NT2/D1 (cell line): Measurements from ENCODE around the gene CEACAM16.
"Not testable (repeated sequence)": the region's sequence is repeated elsewhere in the genome, so short reads cannot be mapped to it uniquely, and the experiment has no call there.

ENCODE experiments used
- DNase-seq: peaks from one replicate; pipeline ENCODE4 v3.0.0-alpha.2; 2011; ENCODE audit warnings: low read depth, low spot score
- H3K27me3 ChIP-seq: 2 replicates; pipeline ENCODE4 v1.6.0; 2011; ENCODE audit warnings: mild to moderate bottlenecking; ENCODE audit not compliant: insufficient read length, insufficient read depth
- H3K36me3 ChIP-seq: 2 replicates; pipeline ENCODE4 v1.6.1; 2011; ENCODE audit warnings: mild to moderate bottlenecking, low read length, mixed read lengths; ENCODE audit not compliant: insufficient read depth, insufficient read length
- H3K4me1 ChIP-seq: 2 replicates; pipeline ENCODE4 v1.5.1; 2011; ENCODE audit not compliant: insufficient read depth, insufficient read length
- H3K4me3 ChIP-seq: 2 replicates; pipeline ENCODE4 v1.5.1; 2011; ENCODE audit warnings: low read depth; ENCODE audit not compliant: insufficient read length
- H3K9ac ChIP-seq: 2 replicates; pipeline ENCODE4 v1.6.0; 2011; ENCODE audit warnings: low read depth; ENCODE audit not compliant: insufficient read length
- H3K9me3 ChIP-seq: 2 replicates; pipeline ENCODE4 v1.5.1; 2011; ENCODE audit warnings: mild to moderate bottlenecking, low read length; ENCODE audit not compliant: insufficient read depth
- SUZ12 ChIP-seq: IDR thresholded peaks from 2 replicates; pipeline ENCODE4 v1.6.1; 2011; ENCODE audit not compliant: insufficient read length, insufficient read depth; ENCODE audit errors: extremely low read depth
- YY1 ChIP-seq: IDR thresholded peaks from 2 replicates; pipeline ENCODE4 v1.6.1; 2011; ENCODE audit not compliant: insufficient read length, insufficient read depth
- ZNF274 ChIP-seq: IDR thresholded peaks from 2 replicates; pipeline ENCODE4 v1.6.1; 2011; ENCODE audit warnings: mild to moderate bottlenecking, low read depth, low read length

Gene CEACAM16

DNA sequence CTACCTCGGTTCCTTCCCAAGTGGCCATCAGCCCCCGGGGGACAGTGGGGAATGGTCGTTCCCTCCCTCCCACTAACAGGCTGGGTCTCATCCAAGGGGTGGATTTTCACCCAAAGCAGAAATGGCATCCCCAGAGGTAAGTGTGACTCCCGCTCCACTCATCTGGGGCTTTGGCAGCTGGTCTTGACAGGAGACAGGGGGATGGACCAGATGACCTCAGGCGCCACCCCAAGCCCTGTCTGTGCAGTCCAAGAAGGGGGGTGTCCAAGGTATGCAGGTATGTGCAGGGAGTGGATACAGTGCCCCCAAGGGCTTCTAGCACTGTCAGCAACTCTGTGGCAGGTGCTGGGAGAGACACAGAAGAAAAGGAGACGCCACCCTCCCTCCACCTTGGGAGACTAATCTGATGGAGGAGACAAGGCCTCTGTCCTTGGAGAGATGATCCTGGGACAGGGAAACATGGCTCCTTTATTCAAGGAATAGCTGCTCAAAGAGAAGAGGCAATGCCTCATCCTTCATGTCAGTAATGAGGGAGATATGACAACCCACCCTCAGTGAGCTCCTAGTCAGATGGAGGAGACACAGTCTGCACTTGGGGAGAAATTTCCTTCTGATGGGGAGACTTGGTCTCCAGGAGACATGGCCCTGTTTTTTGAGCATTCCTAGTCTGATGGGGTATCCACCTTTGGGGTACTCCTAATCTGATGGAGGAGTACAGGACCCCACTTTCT lies 7.7 kb downstream of the CEACAM16 start:
- TF ChIP-seq YY1 (no peak), ZNF274 (no peak), SUZ12 (no peak)
- no peak overlapping the region for H3K4me3 ChIP-seq
- no peaks in the 10 kb centered on the region for H3K4me1 ChIP-seq
- DNase-seq = no peak
- no peaks in the 10 kb centered on the region for H3K9me3 ChIP-seq
- H3K9ac ChIP-seq = no peak overlapping the region
- H3K36me3 ChIP-seq = no peaks in the 10 kb centered on the region
- H3K27me3 ChIP-seq = no peaks in the 10 kb centered on the region

DNA sequence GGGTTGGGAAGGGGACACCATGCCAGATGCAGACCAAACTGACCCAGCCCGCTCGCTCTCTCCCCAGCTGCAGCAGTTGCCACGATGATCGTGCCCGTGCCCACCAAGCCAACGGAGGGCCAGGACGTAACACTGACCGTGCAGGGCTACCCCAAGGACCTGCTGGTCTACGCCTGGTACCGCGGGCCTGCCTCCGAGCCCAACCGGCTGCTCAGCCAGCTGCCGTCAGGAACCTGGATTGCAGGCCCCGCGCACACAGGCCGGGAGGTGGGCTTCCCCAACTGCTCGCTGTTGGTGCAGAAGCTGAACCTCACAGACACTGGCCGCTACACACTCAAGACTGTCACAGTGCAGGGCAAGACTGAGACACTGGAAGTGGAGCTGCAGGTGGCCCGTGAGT lies 8.8 kb downstream of the CEACAM16 start:
- DNase-seq = no peak
- Histone ChIP-seq H3K27me3 (no peaks in the 10 kb centered on the region), H3K4me3 (no peak overlapping the region), H3K9me3 (no peaks in the 10 kb centered on the region), H3K36me3 (no peaks in the 10 kb centered on the region), H3K4me1 (no peaks in the 10 kb centered on the region), H3K9ac (no peak overlapping the region)
- TF ChIP-seq SUZ12 (no peak), YY1 (no peak), ZNF274 (no peak)

- no peaks in the 10 kb centered on the region for H3K9me3 ChIP-seq
- no peak overlapping the region for H3K9ac ChIP-seq
- DNase-seq = no peak
- H3K4me1 ChIP-seq = no peaks in the 10 kb centered on the region
- no peaks in the 10 kb centered on the region for H3K27me3 ChIP-seq
- H3K4me3 ChIP-seq = no peak overlapping the region
- TF ChIP-seq YY1 (no peak), ZNF274 (no peak), SUZ12 (no peak)
- H3K36me3 ChIP-seq = no peaks in the 10 kb centered on the region
Measured at GRCh38 chr19:44708940-44709339, 10.0 kb downstream of the CEACAM16 start.

- not testable (repeated sequence) for H3K9ac ChIP-seq, H3K36me3 ChIP-seq, H3K9me3 ChIP-seq, H3K4me1 ChIP-seq, H3K27me3 ChIP-seq, H3K4me3 ChIP-seq, DNase-seq
Measured at GRCh38 chr19:44709434-44710266, 10.7 kb downstream of the CEACAM16 start.

GRCh38 chr19:44710483-44710882 lies 11.5 kb downstream of the CEACAM16 start:
- Histone ChIP-seq H3K27me3 (no peaks in the 10 kb centered on the region), H3K4me1 (no peaks in the 10 kb centered on the region), H3K9ac (no peak overlapping the region), H3K4me3 (no peak overlapping the region), H3K9me3 (peaks cover 12% of the 10 kb centered on the region; the same call in 1 of the 2 replicates), H3K36me3 (no peaks in the 10 kb centered on the region)
- TF ChIP-seq SUZ12 (no peak), ZNF274 (no peak), YY1 (no peak)
- no peak for DNase-seq

DNA sequence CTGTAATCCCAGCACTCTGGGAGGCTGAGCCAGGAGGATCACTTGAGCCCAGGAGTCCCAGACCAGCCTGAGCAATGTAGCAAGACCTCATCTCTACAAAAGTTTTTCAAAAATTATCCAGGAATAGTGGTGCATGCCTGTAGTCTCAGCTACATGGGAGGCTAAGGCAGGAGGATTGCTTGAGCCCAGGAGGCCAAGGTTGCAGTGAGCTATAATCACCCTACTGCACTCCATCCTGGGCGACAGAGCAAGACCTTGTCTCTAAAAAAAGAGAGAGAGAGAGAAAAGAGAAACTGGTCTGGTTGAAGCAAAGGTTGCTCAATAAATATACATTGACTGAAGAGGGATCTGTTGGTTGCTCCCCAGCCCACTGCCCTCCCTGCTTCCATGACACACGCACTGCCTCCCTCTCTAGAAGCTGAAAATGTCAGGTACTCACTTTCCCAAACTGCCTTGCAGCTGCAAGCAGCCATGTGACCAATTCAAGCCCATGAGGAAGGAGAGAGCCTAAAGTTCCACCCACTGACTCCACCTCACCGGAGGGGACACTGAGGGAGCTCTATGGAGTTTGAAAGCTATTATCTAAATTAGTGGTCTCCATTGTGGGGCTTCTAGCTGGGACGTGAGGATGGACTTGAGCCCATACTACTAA lies 14.0 kb downstream of the CEACAM16 start:
- H3K9me3 ChIP-seq = peaks cover 16% of the 10 kb centered on the region; the same call in 1 of the 2 replicates
- no peaks in the 10 kb centered on the region for H3K36me3 ChIP-seq
- no peak overlapping the region for H3K9ac ChIP-seq
- no peak overlapping the region for H3K4me3 ChIP-seq
- DNase-seq = no peak
- no peaks in the 10 kb centered on the region for H3K4me1 ChIP-seq
- no peak for TF ChIP-seq YY1
- TF ChIP-seq ZNF274 = no peak
- TF ChIP-seq SUZ12 = no peak
- no peaks in the 10 kb centered on the region for H3K27me3 ChIP-seq

DNA sequence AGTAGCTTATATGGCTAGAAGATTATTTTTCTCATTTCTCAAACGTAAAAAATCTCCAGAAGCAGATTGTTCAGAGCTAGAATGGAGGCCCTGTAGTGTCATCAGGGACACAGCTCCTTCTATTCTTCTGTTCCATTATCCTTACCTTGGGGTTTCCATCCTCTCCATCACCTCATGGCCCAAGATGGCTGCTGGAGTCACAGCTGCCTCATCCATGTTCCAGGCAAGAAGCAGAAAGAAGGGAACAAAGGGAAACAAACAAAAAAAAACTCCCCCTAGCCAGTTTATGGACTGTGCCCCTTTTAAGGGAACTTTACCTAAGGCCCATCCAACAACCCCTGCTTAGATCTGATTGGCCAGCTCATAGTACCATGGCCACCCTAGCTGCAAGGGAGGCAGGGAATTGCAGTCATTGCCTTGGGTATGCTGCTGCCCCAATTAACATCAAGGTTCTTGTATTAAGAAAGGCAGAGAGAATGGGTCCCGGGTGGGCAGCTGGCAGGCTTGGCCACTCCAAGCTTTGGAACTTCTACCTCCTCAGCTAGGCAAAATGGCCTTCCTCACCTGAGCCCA lies 15.7 kb downstream of the CEACAM16 start:
- no peak for DNase-seq
- peaks cover 16% of the 10 kb centered on the region; the same call in 1 of the 2 replicates for H3K9me3 ChIP-seq
- peaks cover 4% of the 10 kb centered on the region for H3K4me1 ChIP-seq
- H3K27me3 ChIP-seq = no peaks in the 10 kb centered on the region
- H3K9ac ChIP-seq = no peak overlapping the region
- H3K36me3 ChIP-seq = no peaks in the 10 kb centered on the region
- no peak for TF ChIP-seq SUZ12
- TF ChIP-seq YY1 = no peak
- no peak for TF ChIP-seq ZNF274
- H3K4me3 ChIP-seq = no peak overlapping the region
